OCI-LY7 (cell line): ENCODE data around the gene PMP22. TPM values are rescaled to one million over a fixed set of nuclear protein-coding genes. Genes with fewer than 3 reads are reported as not detected.

Experiments
- BruUV-seq: library from RNA; stranded (reverse); fragments of 400-500 nt; replicated peaks from 2 replicates; lab custom pipeline; 2021; lab: Mats Ljungman, UMichigan
- CTCF ChIA-PET: fragments of 300-600 bp; sonication (Branson Sonifier 250); formaldehyde crosslinking; loops from one replicate; lab custom pipeline; 2022; ENCODE audit warnings: antibody characterized with exemption; ENCODE audit not compliant: unreplicated experiment; lab: Charles Lee
- POLR2A ChIA-PET: fragments of 300-600 bp; sonication (Branson Sonifier 250); formaldehyde crosslinking; loops from one replicate; lab custom pipeline; 2022; ENCODE audit warnings: antibody characterized with exemption; lab: Charles Lee
- DNase-seq: peaks from one replicate; pipeline ENCODE4 v3.0.0-alpha.2; 2015; ENCODE audit warnings: low spot score
- H2AFZ ChIP-seq: fragments of 200-600 bp; sonication (generic), shearing (Covaris generic); 2 replicates; pipeline ENCODE4 v1.6.1; 2014; ENCODE audit warnings: mild to moderate bottlenecking, antibody characterized with exemption, low read length, moderate library complexity
- H3K27ac ChIP-seq: fragments of 200-600 bp; sonication (generic); 2 replicates; pipeline ENCODE4 v1.5.1; 2014; ENCODE audit warnings: mixed run types, low read depth, mild to moderate bottlenecking, moderate library complexity, low read length, inconsistent platforms; ENCODE audit not compliant: poor library complexity, severe bottlenecking
- H3K36me3 ChIP-seq: fragments of 200-600 bp; sonication (generic); 2 replicates; pipeline ENCODE4 v1.6.1; 2014; ENCODE audit warnings: mild to moderate bottlenecking, antibody characterized with exemption, low read length, moderate library complexity, mixed read lengths; ENCODE audit not compliant: insufficient read depth
- H3K4me1 ChIP-seq: fragments of 200-600 bp; sonication (generic); 2 replicates; pipeline ENCODE4 v1.5.1; 2014; ENCODE audit warnings: mild to moderate bottlenecking, low read length; ENCODE audit not compliant: insufficient read depth, poor library complexity, severe bottlenecking
- H3K4me2 ChIP-seq: fragments of 200-600 bp; sonication (generic); 2 replicates; pipeline ENCODE4 v1.6.1; 2014; ENCODE audit warnings: mild to moderate bottlenecking, low read length
- H3K4me3 ChIP-seq: fragments of 200-600 bp; sonication (generic); 2 replicates; pipeline ENCODE4 v1.5.1; 2014; ENCODE audit warnings: mild to moderate bottlenecking, low read depth, low read length; ENCODE audit not compliant: poor library complexity, severe bottlenecking
- H3K79me2 ChIP-seq: fragments of 200-600 bp; sonication (generic); 2 replicates; pipeline ENCODE4 v1.6.1; 2016; ENCODE audit warnings: low read depth, mild to moderate bottlenecking, low read length, moderate library complexity, mixed read lengths; ENCODE audit not compliant: insufficient read depth
- H3K9me2 ChIP-seq: fragments of 200-600 bp; sonication (generic); 2 replicates; pipeline ENCODE4 v1.6.1; 2016; ENCODE audit warnings: mild to moderate bottlenecking, low read length, mixed read lengths; ENCODE audit not compliant: insufficient read depth
- H3K9me3 ChIP-seq: fragments of 200-600 bp; sonication (generic); 2 replicates; pipeline ENCODE4 v1.6.1; 2014; ENCODE audit warnings: mild to moderate bottlenecking, mixed run types, low read length, mixed read lengths
- H4K20me1 ChIP-seq: fragments of 200-600 bp; sonication (generic); 2 replicates; pipeline ENCODE4 v1.6.1; 2014; ENCODE audit warnings: mild to moderate bottlenecking, antibody characterized with exemption, low read length, moderate library complexity, mixed read lengths; ENCODE audit not compliant: insufficient read depth
- EZH2phosphoT487 ChIP-seq: fragments of 200-600 bp; sonication (generic); IDR thresholded peaks from 2 replicates; pipeline ENCODE4 v1.6.1; 2018; ENCODE audit warnings: low read depth, borderline replicate concordance, mild to moderate bottlenecking, mixed run types, antibody characterized with exemption, low read length, moderate library complexity, mixed read lengths
- intact Hi-C: fragments of 100-400 bp; cut with micrococcal nuclease; formaldehyde crosslinking; loops from one replicate; pipeline ENCODE4 v1.10.0; 2022; ENCODE audit not compliant: unreplicated experiment
- total RNA-seq, 2 experiments: library from RNA; depleted of rRNA in 1 of 2; stranded (reverse); fragments of >200 nt in 1 of 2; shearing (Covaris generic) in 1 of 2; gene quantifications; 2 replicates each; pipeline ENCODE4 v1.2.3, GENCODE V29; 2014 to 2022
- TF ChIP-seq, protein P1 (sequence below): fragments of 200-600 bp; sonication (generic); conservative IDR thresholded peaks from 2 replicates; pipeline ENCODE4 v1.5.1; 2014; ENCODE audit warnings: mild to moderate bottlenecking, antibody characterized with exemption, low read length, moderate library complexity, mixed read lengths

PMP22 gene
- total RNA-seq, 2 experiments from 2014 or later, result not detected

DNA sequence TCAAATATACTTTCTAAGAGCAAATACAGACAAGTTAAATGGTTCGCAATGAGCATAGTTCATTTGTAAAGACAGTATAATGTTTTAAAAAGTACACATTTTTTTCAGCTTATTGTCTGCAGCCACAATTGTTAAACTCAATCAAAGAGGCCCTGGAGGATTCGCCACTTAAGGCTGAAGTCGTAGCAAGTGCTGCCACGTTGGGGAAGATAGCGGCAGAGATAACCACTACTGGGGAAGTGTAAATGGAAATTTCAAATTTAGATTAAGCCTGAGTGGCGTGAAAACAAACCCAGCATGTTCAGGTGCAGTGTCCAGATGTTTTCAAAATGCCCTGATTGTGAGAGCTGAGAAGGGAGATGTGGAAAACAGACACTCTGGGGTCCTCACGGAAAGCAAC lies 8.4 kb downstream of the PMP22 start:
- no TSS peak for BruUV-seq
- Histone ChIP-seq H3K9me2 (no peaks in the 10 kb centered on the region), H3K4me2 (no peak overlapping the region), H3K27ac (no peak overlapping the region), H3K79me2 (no peaks in the 10 kb centered on the region), H3K4me1 (no peaks in the 10 kb centered on the region), H2AFZ (no peak overlapping the region), H3K36me3 (no peaks in the 10 kb centered on the region), H4K20me1 (no peaks in the 10 kb centered on the region), H3K4me3 (no peak overlapping the region), H3K9me3 (no peaks in the 10 kb centered on the region)
- intact Hi-C loops, result loop anchor here (2.0 to 5.0 kb wide), 3 partner anchors 246 to 742 kb away; partner anchors contain the start of genes TTC19 and ZSWIM7
- ChIA-PET CTCF (no interaction called here), POLR2A (no interaction called here)
- no peak for DNase-seq
- TF ChIP-seq, protein P1, sequence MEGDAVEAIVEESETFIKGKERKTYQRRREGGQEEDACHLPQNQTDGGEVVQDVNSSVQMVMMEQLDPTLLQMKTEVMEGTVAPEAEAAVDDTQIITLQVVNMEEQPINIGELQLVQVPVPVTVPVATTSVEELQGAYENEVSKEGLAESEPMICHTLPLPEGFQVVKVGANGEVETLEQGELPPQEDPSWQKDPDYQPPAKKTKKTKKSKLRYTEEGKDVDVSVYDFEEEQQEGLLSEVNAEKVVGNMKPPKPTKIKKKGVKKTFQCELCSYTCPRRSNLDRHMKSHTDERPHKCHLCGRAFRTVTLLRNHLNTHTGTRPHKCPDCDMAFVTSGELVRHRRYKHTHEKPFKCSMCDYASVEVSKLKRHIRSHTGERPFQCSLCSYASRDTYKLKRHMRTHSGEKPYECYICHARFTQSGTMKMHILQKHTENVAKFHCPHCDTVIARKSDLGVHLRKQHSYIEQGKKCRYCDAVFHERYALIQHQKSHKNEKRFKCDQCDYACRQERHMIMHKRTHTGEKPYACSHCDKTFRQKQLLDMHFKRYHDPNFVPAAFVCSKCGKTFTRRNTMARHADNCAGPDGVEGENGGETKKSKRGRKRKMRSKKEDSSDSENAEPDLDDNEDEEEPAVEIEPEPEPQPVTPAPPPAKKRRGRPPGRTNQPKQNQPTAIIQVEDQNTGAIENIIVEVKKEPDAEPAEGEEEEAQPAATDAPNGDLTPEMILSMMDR, result no peak
- TF ChIP-seq EZH2phosphoT487, result no peak

- intact Hi-C loops, result loop anchor here (2.0 to 5.0 kb wide), 3 partner anchors 247 to 743 kb away; partner anchors contain the start of genes TTC19 and ZSWIM7
- ChIA-PET POLR2A (no interaction called here), CTCF (no interaction called here)
- Histone ChIP-seq H3K4me2 (no peak overlapping the region), H2AFZ (no peak overlapping the region), H3K9me3 (no peaks in the 10 kb centered on the region), H3K4me1 (no peaks in the 10 kb centered on the region), H3K79me2 (no peaks in the 10 kb centered on the region), H3K4me3 (no peak overlapping the region), H3K9me2 (no peaks in the 10 kb centered on the region), H4K20me1 (no peaks in the 10 kb centered on the region), H3K27ac (no peak overlapping the region), H3K36me3 (no peaks in the 10 kb centered on the region)
- no peak for DNase-seq
- no TSS peak for BruUV-seq
- TF ChIP-seq, protein P1, result no peak
- TF ChIP-seq EZH2phosphoT487, result no peak
These were observed 9.2 kb downstream of the PMP22 start for GRCh38 chr17:15255713-15256454.

DNA sequence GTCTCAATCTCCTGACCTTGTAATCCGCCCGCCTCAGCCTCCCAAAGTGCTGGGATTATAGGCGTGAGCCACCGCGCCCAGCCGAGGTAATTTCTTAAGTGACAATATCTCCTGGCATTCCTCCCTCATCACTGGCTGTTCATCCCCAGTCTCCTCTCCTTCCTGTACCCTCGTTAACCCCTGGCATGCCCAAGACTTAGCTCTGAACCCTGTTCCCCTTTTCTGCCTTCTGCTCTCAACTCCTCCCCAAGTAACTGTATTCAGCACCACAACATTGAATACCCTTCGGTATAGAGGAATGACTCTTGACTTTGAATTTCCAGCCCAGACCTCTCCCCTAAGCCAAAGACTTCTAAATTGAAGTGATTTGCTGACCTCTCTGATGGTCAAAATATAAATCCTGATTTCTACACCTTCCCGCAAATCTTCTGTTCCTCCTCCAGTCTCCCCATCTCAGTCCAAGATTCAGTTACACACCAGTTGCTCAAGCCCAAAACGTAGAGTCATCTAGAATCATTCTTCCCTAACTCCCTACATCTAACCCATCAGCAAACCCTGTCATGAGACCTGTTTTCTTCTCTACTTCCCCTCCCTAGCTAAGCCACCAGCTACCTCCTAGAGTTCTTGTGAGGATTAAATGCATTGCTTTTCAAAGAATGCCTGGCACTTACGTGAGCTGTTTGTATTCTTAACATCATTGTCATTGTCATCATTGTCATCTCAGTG lies 14.8 kb downstream of the PMP22 start:
- POLR2A ChIA-PET, result no interaction called here
- Histone ChIP-seq H3K36me3 (no peaks in the 10 kb centered on the region), H3K4me2 (no peak overlapping the region), H3K4me1 (no peaks in the 10 kb centered on the region), H3K79me2 (no peaks in the 10 kb centered on the region), H3K27ac (no peak overlapping the region), H3K9me3 (no peaks in the 10 kb centered on the region), H3K4me3 (no peak overlapping the region), H4K20me1 (no peaks in the 10 kb centered on the region), H3K9me2 (no peaks in the 10 kb centered on the region), H2AFZ (no peak overlapping the region)
- CTCF ChIA-PET, result interaction anchor here (0.8 kb wide), 1 partner anchor 674 kb away, joined by 3 read pairs; no protein-coding TSS in a partner anchor
- intact Hi-C loops, result no loop called here
- TF ChIP-seq EZH2phosphoT487, result no peak
- TF ChIP-seq, protein P1, result no peak
- no peak for DNase-seq
- no TSS peak for BruUV-seq
